HepG2 (cell line): Measurements from ENCODE around the gene KLRC2. TPM values are rescaled to one million over a fixed set of nuclear protein-coding genes. Genes with fewer than 3 reads are reported as not detected.

Source experiments
- BCL6 ChIP-seq: IDR thresholded peaks from 2 replicates; pipeline ENCODE4 v1.6.1; 2016; ENCODE audit warnings: missing genetic modification reagents, missing compliant biosample characterization
- CEBPB ChIP-seq: IDR thresholded peaks from 2 replicates; pipeline ENCODE4 v1.6.1; 2011; ENCODE audit warnings: low read depth, low read length, improper control_type of control experiment, borderline replicate concordance
- LCORL ChIP-seq, 2 experiments: fragments of 450-650 bp in 1 of 2; sonication (generic) in 1 of 2; formaldehyde crosslinking in 1 of 2; IDR thresholded peaks; 2 replicates each; pipeline versions ENCODE4 v1.5.0 to v1.6.1; 2017 to 2020; ENCODE audit warnings: antibody characterized with exemption in 1 of 2, missing genetic modification reagents in 1 of 2
- NFKBIZ ChIP-seq: IDR thresholded peaks from 2 replicates; pipeline ENCODE4 v1.6.1; 2018; ENCODE audit warnings: missing genetic modification reagents, missing compliant biosample characterization
- NPAS2 ChIP-seq: sonication (generic); formaldehyde crosslinking; IDR thresholded peaks from 2 replicates; pipeline ENCODE4 v1.8.0; 2022; ENCODE audit warnings: mild to moderate bottlenecking, missing genetic modification reagents, borderline replicate concordance
- PREB ChIP-seq: sonication (generic); formaldehyde crosslinking; IDR thresholded peaks from 2 replicates; pipeline ENCODE4 v1.4.0; 2020; ENCODE audit warnings: missing genetic modification reagents
- RARA ChIP-seq: IDR thresholded peaks from 2 replicates; pipeline ENCODE4 v1.6.1; 2016; ENCODE audit warnings: missing genetic modification reagents, missing compliant biosample characterization
- RXRB ChIP-seq: IDR thresholded peaks from 2 replicates; pipeline ENCODE4 v1.6.1; 2016; ENCODE audit warnings: borderline replicate concordance, missing genetic modification reagents, missing compliant biosample characterization
- SSRP1 ChIP-seq: IDR thresholded peaks from 2 replicates; pipeline ENCODE4 v1.6.1; 2016; ENCODE audit warnings: control low read depth
- ZFYVE20 ChIP-seq: sonication (generic); formaldehyde crosslinking; IDR thresholded peaks from 2 replicates; pipeline ENCODE4 v1.8.0; 2023; ENCODE audit warnings: low read depth, mild to moderate bottlenecking, moderate library complexity, missing genetic modification reagents, borderline replicate concordance
- ZNF446 ChIP-seq: sonication (generic); formaldehyde crosslinking; IDR thresholded peaks from 2 replicates; pipeline ENCODE4 v1.5.0; 2020; ENCODE audit warnings: mild to moderate bottlenecking, missing genetic modification reagents
- polyA plus RNA-seq, 8 experiments: library from polyadenylated mRNA; depleted of rRNA in 3 of 8; stranded (reverse) in 7 of 8; unstranded in 1 of 8; fragments of >200 nt; fragmentation: Illumina TruSeq in 4 of 8; extraction: Trizol in 4 of 8; gene quantifications; 2 replicates each; pipeline versions ENCODE4 v1.2.1 to v1.2.3, GENCODE V29; 2011 to 2016; ENCODE audit warnings: low read depth in 4 of 8, missing spikeins in 1 of 8, mixed read lengths in 1 of 8; ENCODE audit not compliant: insufficient read depth in 1 of 8
- total RNA-seq, 5 experiments: library from RNA; depleted of rRNA; stranded (reverse); fragments of >200 nt; fragmentation: Illumina TruSeq; extraction: Trizol; gene quantifications; 2 replicates each; pipeline ENCODE4 v1.2.3, GENCODE V29; 2016; ENCODE audit warnings: low read depth in 1 of 5
- TF ChIP-seq, protein P1 (sequence below): sonication (generic); formaldehyde crosslinking; IDR thresholded peaks from 2 replicates; pipeline ENCODE4 v1.4.0; 2020; ENCODE audit warnings: low read depth, missing genetic modification reagents
- TF ChIP-seq, protein P2 (sequence below): sonication (generic); formaldehyde crosslinking; IDR thresholded peaks from 2 replicates; pipeline ENCODE4 v1.4.0; 2020; ENCODE audit warnings: mild to moderate bottlenecking, missing genetic modification reagents

Gene KLRC2
- total and polyA plus RNA-seq, 2 of the 13 experiments (the other 11 are each of a cell fraction or from before 2014, with no cell fraction given): 0.20 to 0.49 TPM

- TF ChIP-seq, protein P1, sequence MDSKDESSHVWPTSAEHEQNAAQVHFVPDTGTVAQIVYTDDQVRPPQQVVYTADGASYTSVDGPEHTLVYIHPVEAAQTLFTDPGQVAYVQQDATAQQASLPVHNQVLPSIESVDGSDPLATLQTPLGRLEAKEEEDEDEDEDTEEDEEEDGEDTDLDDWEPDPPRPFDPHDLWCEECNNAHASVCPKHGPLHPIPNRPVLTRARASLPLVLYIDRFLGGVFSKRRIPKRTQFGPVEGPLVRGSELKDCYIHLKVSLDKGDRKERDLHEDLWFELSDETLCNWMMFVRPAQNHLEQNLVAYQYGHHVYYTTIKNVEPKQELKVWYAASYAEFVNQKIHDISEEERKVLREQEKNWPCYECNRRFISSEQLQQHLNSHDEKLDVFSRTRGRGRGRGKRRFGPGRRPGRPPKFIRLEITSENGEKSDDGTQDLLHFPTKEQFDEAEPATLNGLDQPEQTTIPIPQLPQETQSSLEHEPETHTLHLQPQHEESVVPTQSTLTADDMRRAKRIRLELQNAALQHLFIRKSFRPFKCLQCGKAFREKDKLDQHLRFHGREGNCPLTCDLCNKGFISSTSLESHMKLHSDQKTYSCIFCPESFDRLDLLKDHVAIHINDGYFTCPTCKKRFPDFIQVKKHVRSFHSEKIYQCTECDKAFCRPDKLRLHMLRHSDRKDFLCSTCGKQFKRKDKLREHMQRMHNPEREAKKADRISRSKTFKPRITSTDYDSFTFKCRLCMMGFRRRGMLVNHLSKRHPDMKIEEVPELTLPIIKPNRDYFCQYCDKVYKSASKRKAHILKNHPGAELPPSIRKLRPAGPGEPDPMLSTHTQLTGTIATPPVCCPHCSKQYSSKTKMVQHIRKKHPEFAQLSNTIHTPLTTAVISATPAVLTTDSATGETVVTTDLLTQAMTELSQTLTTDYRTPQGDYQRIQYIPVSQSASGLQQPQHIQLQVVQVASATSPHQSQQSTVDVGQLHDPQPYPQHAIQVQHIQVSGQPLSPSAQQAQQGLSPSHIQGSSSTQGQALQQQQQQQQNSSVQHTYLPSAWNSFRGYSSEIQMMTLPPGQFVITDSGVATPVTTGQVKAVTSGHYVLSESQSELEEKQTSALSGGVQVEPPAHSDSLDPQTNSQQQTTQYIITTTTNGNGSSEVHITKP (CRISPR knock-in tag): 0 out of 2 replicates have a peak, but pooled peaks have one; percentile 25
- TF ChIP-seq CEBPB: peak; percentile 67; the same call in 1 of the 2 replicates
- no peak for TF ChIP-seq SSRP1 (CRISPR knock-in tag)
- no peak for TF ChIP-seq NFKBIZ (CRISPR knock-in tag)
- peak; percentile 51; the same call in 1 of the 2 replicates for TF ChIP-seq RXRB (CRISPR knock-in tag)
- no peak for TF ChIP-seq NPAS2 (CRISPR knock-in tag)
- TF ChIP-seq RARA: peak; percentile 52; the same call in 1 of the 2 replicates
- no peak for TF ChIP-seq ZNF446 (CRISPR knock-in tag)
- no peak for TF ChIP-seq ZFYVE20 (CRISPR knock-in tag)
- no peak for TF ChIP-seq PREB (CRISPR knock-in tag)
- TF ChIP-seq LCORL (IDR thresholded peaks at IDR 0.05): no peak
- peak; percentile 59; the same call in 1 of the 2 replicates for TF ChIP-seq LCORL (CRISPR knock-in tag; IDR thresholded peaks at IDR 0.05)
- 0 out of 2 replicates have a peak, but pooled peaks have one; percentile 38 for TF ChIP-seq BCL6 (CRISPR knock-in tag)
- TF ChIP-seq, protein P2, sequence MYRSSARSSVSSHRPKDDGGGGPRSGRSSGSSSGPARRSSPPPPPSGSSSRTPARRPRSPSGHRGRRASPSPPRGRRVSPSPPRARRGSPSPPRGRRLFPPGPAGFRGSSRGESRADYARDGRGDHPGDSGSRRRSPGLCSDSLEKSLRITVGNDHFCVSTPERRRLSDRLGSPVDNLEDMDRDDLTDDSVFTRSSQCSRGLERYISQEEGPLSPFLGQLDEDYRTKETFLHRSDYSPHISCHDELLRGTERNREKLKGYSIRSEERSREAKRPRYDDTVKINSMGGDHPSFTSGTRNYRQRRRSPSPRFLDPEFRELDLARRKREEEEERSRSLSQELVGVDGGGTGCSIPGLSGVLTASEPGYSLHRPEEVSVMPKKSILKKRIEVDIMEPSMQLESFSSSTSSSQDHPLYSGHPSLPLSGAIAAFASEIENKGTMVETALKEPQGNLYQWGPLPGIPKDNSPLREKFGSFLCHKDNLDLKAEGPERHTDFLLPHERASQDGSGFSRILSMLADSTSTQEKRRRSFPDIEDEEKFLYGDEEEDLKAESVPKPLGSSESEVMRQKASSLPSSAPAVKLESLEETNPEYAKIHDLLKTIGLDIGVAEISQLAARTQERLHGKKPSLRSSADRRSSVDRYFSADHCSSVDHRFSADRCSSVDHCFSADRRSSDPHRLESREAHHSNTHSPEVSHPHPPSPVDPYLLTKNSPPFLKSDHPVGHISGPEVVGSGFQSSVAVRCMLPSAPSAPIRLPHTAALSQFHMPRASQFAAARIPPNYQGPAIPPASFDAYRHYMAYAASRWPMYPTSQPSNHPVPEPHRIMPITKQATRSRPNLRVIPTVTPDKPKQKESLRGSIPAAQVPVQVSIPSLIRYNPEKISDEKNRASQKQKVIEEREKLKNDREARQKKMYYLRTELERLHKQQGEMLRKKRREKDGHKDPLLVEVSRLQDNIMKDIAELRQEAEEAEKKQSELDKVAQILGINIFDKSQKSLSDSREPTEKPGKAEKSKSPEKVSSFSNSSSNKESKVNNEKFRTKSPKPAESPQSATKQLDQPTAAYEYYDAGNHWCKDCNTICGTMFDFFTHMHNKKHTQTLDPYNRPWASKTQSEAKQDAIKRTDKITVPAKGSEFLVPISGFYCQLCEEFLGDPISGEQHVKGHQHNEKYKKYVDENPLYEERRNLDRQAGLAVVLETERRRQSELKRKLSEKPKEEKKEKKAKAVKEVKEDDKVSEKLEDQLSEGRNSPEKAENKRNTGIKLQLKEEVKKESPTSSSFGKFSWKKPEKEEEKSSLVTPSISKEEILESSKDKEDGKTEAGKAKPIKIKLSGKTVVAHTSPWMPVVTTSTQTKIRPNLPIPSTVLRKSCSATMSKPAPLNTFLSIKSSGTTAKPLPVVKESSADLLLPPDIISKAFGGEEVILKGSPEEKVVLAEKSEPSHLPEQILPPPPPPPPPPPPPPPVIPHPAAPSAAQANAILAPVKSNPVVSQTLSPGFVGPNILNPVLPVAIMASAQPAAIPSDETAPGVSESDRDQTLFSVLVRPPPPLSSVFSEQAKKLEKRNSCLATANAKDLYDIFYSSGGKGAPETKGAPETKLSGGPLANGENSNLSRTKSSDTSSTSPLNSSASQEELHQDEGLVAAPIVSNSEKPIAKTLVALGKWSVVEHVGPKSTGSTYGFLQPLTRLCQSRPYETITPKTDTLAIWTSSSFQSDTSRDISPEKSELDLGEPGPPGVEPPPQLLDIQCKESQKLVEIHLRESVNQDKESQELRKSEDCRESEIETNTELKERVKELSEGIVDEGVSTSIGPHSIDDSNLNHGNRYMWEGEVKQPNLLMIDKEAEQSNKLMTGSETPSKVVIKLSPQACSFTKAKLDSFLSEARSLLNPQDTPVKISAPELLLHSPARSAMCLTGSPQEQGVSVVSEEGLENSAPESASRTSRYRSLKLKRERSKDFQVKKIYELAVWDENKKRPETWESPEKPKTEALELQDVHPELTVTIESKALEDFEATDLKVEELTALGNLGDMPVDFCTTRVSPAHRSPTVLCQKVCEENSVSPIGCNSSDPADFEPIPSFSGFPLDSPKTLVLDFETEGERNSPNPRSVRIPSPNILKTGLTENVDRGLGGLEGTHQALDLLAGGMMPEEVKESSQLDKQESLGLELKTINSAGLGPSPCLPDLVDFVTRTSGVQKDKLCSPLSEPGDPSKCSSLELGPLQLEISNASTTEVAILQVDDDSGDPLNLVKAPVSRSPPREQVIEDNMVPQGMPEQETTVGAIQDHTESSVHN: no peak
These were observed 40.3 kb downstream of the KLRC2 start (continued) for GRCh38 chr12:10395390-10395998.
